Neuron (in vitro differentiated cells): ENCODE measurements around the gene TLE1.
"Not testable (repeated sequence)": the region's sequence is repeated elsewhere in the genome, so short reads cannot be mapped to it uniquely, and the experiment has no call there.

Experiments used
- H2AFZ ChIP-seq: one replicate; pipeline ENCODE4 v1.6.1; 2013; ENCODE audit warnings: low read depth, mild to moderate bottlenecking, inconsistent platforms, low read length, moderate library complexity
- H3K27me3 ChIP-seq: one replicate; pipeline ENCODE4 v1.6.1; 2013; ENCODE audit warnings: low read length; ENCODE audit not compliant: insufficient read depth
- H3K36me3 ChIP-seq: one replicate; pipeline ENCODE4 v1.6.1; 2013; ENCODE audit warnings: low read length; ENCODE audit not compliant: insufficient read depth
- H3K4me1 ChIP-seq: one replicate; pipeline ENCODE4 v1.6.1; 2013; ENCODE audit warnings: low read length; ENCODE audit not compliant: insufficient read depth
- H3K4me3 ChIP-seq: 2 replicates; pipeline ENCODE4 v1.5.1; 2013; ENCODE audit warnings: mild to moderate bottlenecking, low read length, moderate library complexity
- H3K9me3 ChIP-seq: one replicate; pipeline ENCODE4 v1.6.1; 2013; ENCODE audit warnings: low read length

The TLE1 gene

DNA sequence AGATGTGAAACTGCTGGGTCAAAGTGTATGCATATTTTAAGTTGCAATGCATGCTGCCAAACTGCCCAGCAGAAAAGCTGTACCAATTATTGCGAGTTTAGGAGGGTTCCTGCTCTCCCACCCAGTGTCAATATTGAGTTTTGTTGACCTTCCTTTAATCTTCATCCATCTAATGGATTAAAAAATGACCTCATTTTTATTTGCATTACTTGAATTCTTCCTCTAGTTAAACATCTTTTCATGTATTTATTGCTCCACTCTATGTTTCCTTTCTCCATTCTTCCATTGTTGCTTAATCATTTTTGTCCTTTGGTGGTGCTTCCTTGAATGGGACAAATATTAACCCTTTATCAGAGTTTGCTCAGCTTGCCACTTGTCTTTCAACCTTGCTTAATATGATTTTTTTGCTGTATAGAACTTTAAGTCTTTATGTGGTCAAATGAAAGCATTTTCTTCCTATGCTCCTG is 32.4 kb downstream of the TLE1 start:
- no peaks in the 10 kb centered on the region for H3K27me3 ChIP-seq
- peaks cover 3% of the 10 kb centered on the region for H3K9me3 ChIP-seq
- H3K36me3 ChIP-seq = no peaks in the 10 kb centered on the region
- no peak overlapping the region for H3K4me3 ChIP-seq
- no peak overlapping the region for H2AFZ ChIP-seq
- H3K4me1 ChIP-seq = peaks cover 41% of the 10 kb centered on the region

GRCh38 chr9:81656004-81656403 is 33.3 kb downstream of the TLE1 start:
- Histone ChIP-seq H3K36me3 (no peaks in the 10 kb centered on the region), H3K4me1 (peaks cover 44% of the 10 kb centered on the region), H3K9me3 (peaks cover 3% of the 10 kb centered on the region), H2AFZ (no peak overlapping the region), H3K27me3 (no peaks in the 10 kb centered on the region), H3K4me3 (no peak overlapping the region)

DNA sequence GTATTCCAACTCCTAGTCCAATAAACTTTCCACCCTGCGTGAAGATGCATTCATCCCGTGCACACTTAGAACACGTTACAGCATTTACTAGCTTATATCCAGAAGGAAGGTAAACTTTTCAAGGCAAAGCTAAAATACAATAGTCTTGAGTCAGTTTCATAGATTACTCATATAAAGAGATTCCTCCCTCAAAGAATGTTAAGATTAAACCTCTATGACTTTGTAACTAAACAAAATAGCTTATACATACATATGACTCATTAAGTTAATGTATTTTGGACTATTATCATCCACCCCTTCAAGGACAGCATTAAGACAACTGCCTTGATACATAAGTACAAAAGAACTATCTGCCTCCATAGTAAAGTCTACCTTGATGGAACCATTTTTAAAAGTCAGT is 36.1 kb downstream of the TLE1 start:
- Histone ChIP-seq H2AFZ (no peak overlapping the region), H3K4me1 (peaks cover 71% of the 10 kb centered on the region), H3K36me3 (no peaks in the 10 kb centered on the region), H3K9me3 (no peaks in the 10 kb centered on the region), H3K27me3 (no peaks in the 10 kb centered on the region), H3K4me3 (no peak overlapping the region)

- peaks cover 77% of the 10 kb centered on the region for H3K4me1 ChIP-seq
These were observed 37.2 kb downstream of the TLE1 start for GRCh38 chr9:81652058-81652687.

GRCh38 chr9:81650586-81651515 is 38.5 kb downstream of the TLE1 start:
- Histone ChIP-seq H3K9me3 (no peaks in the 10 kb centered on the region), H3K4me3 (no peak overlapping the region), H2AFZ (no peak overlapping the region), H3K36me3 (no peaks in the 10 kb centered on the region), H3K4me1 (peaks cover 71% of the 10 kb centered on the region), H3K27me3 (no peaks in the 10 kb centered on the region)

More at GRCh38 chr9:81652058-81652687, 37.2 kb downstream of the TLE1 start:
- H3K4me3 ChIP-seq = no peak overlapping the region
- H3K27me3 ChIP-seq = no peaks in the 10 kb centered on the region
- no peak overlapping the region for H2AFZ ChIP-seq
- H3K36me3 ChIP-seq = no peaks in the 10 kb centered on the region
- H3K9me3 ChIP-seq = no peaks in the 10 kb centered on the region

- no peaks in the 10 kb centered on the region for H3K27me3 ChIP-seq
- peaks cover 59% of the 10 kb centered on the region for H3K4me1 ChIP-seq
- no peaks in the 10 kb centered on the region for H3K9me3 ChIP-seq
These were observed 39.7 kb downstream of the TLE1 start for GRCh38 chr9:81649475-81650240.

DNA sequence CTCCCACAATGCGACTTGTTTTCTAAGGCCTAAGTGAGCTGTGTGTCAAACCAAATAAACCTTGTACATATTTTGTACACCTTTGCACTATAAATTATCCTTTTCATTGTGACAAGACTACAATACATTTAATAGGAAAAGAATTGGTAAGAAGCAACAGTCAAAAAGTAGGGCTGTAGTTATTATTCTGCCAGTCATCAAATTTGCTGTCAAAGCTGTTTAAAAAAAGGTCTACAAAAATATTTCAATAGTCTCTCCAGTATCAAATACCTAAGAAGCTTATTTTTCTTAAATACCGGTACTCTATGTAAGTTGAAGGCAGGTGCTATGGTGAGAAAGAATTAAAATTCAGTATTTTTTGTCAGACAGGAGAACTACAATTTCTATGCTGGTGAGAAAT is 40.5 kb downstream of the TLE1 start:
- Histone ChIP-seq H3K36me3 (no peaks in the 10 kb centered on the region), H3K27me3 (no peaks in the 10 kb centered on the region), H3K4me1 (peaks cover 56% of the 10 kb centered on the region), H2AFZ (no peak overlapping the region), H3K4me3 (no peak overlapping the region), H3K9me3 (no peaks in the 10 kb centered on the region)

More at GRCh38 chr9:81649475-81650240, 39.7 kb downstream of the TLE1 start:
- no peaks in the 10 kb centered on the region for H3K36me3 ChIP-seq
- H2AFZ ChIP-seq = no peak overlapping the region
- no peak overlapping the region for H3K4me3 ChIP-seq

DNA sequence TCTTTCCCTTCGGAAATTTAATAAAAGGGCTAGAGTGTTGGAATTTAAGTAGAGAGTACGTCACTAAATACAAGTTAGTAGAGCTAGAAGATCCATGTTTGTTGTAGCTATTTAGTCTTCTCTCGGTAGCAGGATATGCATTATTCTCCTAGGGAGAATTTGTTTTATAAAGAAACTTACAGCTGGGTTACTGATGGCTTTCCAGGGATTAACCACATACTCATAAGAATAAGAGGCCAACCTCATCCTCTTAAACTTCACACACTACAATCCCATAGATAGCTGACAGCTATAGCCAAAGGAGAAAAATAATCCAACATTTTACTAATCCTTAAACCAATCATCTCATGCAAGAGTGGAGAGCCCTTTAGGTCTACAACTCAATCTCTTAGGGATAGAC is 43.0 kb downstream of the TLE1 start:
- Histone ChIP-seq H2AFZ (no peak overlapping the region), H3K4me1 (peaks cover 38% of the 10 kb centered on the region), H3K4me3 (no peak overlapping the region), H3K36me3 (no peaks in the 10 kb centered on the region), H3K27me3 (no peaks in the 10 kb centered on the region), H3K9me3 (no peaks in the 10 kb centered on the region)

GRCh38 chr9:81644513-81644912 is 44.8 kb downstream of the TLE1 start:
- H3K36me3 ChIP-seq, H3K27me3 ChIP-seq, H2AFZ ChIP-seq, H3K9me3 ChIP-seq, H3K4me3 ChIP-seq: not testable (repeated sequence)
- peaks cover 26% of the 10 kb centered on the region for H3K4me1 ChIP-seq

- Histone ChIP-seq H3K9me3 (no peaks in the 10 kb centered on the region), H3K36me3 (peaks cover 10% of the 10 kb centered on the region), H3K27me3 (no peaks in the 10 kb centered on the region), H3K4me3 (no peak overlapping the region), H3K4me1 (peaks cover 26% of the 10 kb centered on the region), H2AFZ (no peak overlapping the region)
These were observed 52.1 kb downstream of the TLE1 start for GRCh38 chr9:81637276-81637675.

GRCh38 chr9:81636255-81636599 is 53.1 kb downstream of the TLE1 start:
- no peak overlapping the region for H2AFZ ChIP-seq
- H3K36me3 ChIP-seq = peaks cover 10% of the 10 kb centered on the region
- no peaks in the 10 kb centered on the region for H3K27me3 ChIP-seq
- no peaks in the 10 kb centered on the region for H3K9me3 ChIP-seq
- H3K4me3 ChIP-seq = no peak overlapping the region
- peaks cover 28% of the 10 kb centered on the region for H3K4me1 ChIP-seq

GRCh38 chr9:81635521-81636254 is 53.7 kb downstream of the TLE1 start:
- H3K27me3 ChIP-seq = no peaks in the 10 kb centered on the region
- peaks cover 10% of the 10 kb centered on the region for H3K36me3 ChIP-seq
- no peaks in the 10 kb centered on the region for H3K9me3 ChIP-seq
- H3K4me1 ChIP-seq = peaks cover 28% of the 10 kb centered on the region
- no peak overlapping the region for H3K4me3 ChIP-seq
- no peak overlapping the region for H2AFZ ChIP-seq
